ENCODE results near the gene DMBT1.

- TF ChIP-seq POLR2AphosphoS5 (IDR thresholded peaks at IDR 0.05; ENCODE audit: low read depth, low read length) (no peak), POLR2A (IDR thresholded peaks at IDR 0.05; ENCODE audit: low read depth, low read length) (no peak), TAF1 (IDR thresholded peaks at IDR 0.05; ENCODE audit: borderline replicate concordance, low read depth, low read length) (no peak)
Measured at GRCh38 chr10:122656741-122657140, 96.2 kb downstream of the DMBT1 start.
